HepG2 (cell line): ENCODE measurements around the gene GPATCH3. TPM values are rescaled to one million over a fixed set of nuclear protein-coding genes. Genes with fewer than 3 reads are reported as not detected.

ENCODE experiments used
- AGO2 ChIP-seq: fragments of 200-400 bp; formaldehyde crosslinking; optimal IDR thresholded peaks from 2 replicates; pipeline ENCODE3; 2017; ENCODE audit warnings: mild to moderate bottlenecking, low read depth, low read length, moderate library complexity
- GTF2F1 ChIP-seq: fragments of 150-350 bp; IDR thresholded peaks from 2 replicates; pipeline ENCODE4 v1.6.1; 2014; ENCODE audit warnings: low read length
- HES4 ChIP-seq: sonication (generic); formaldehyde crosslinking; IDR thresholded peaks from 2 replicates; pipeline ENCODE4 v1.9.0; 2021; ENCODE audit warnings: mild to moderate bottlenecking, missing genetic modification reagents, borderline replicate concordance
- HHEX ChIP-seq: IDR thresholded peaks from 2 replicates; pipeline ENCODE4 v1.6.1; 2016; ENCODE audit warnings: control low read depth
- ISL2 ChIP-seq: sonication (generic); formaldehyde crosslinking; IDR thresholded peaks from 2 replicates; pipeline ENCODE4 v1.5.0; 2020; ENCODE audit warnings: missing genetic modification reagents
- MZF1 ChIP-seq: sonication (generic); formaldehyde crosslinking; IDR thresholded peaks from 2 replicates; pipeline ENCODE4 v1.8.1; 2023; ENCODE audit warnings: mild to moderate bottlenecking, missing genetic modification reagents, borderline replicate concordance
- POGK ChIP-seq: sonication (generic); formaldehyde crosslinking; conservative IDR thresholded peaks from 2 replicates; pipeline ENCODE4 v1.8.0; 2022; ENCODE audit warnings: mild to moderate bottlenecking, moderate library complexity, missing genetic modification reagents
- TBL1XR1 ChIP-seq: fragments of 150-350 bp; IDR thresholded peaks from 2 replicates; pipeline ENCODE4 v1.6.1; 2014; ENCODE audit warnings: borderline replicate concordance, low read length; ENCODE audit not compliant: partially characterized antibody
- ZFP36L2 ChIP-seq: sonication (generic); formaldehyde crosslinking; IDR thresholded peaks from 2 replicates; pipeline ENCODE4 v1.4.0; 2020; ENCODE audit warnings: missing genetic modification reagents
- ZNF350 ChIP-seq: sonication (generic); formaldehyde crosslinking; IDR thresholded peaks from 2 replicates; pipeline ENCODE4 v1.4.0; 2020; ENCODE audit warnings: mild to moderate bottlenecking, low read depth, missing genetic modification reagents, borderline replicate concordance
- ZNF543 ChIP-seq: sonication (generic); formaldehyde crosslinking; IDR thresholded peaks from 2 replicates; pipeline ENCODE4 v1.4.0; 2020; ENCODE audit warnings: mild to moderate bottlenecking, missing genetic modification reagents
- ZNF615 ChIP-seq: sonication (generic); formaldehyde crosslinking; IDR thresholded peaks from 2 replicates; pipeline ENCODE4 v1.5.0; 2020; ENCODE audit warnings: mild to moderate bottlenecking, missing genetic modification reagents, borderline replicate concordance
- ZNF710 ChIP-seq: sonication (generic); formaldehyde crosslinking; IDR thresholded peaks from 2 replicates; pipeline ENCODE4 v1.5.0; 2020; ENCODE audit warnings: mild to moderate bottlenecking, missing genetic modification reagents, borderline replicate concordance
- ZNF775 ChIP-seq: sonication (generic); formaldehyde crosslinking; IDR thresholded peaks from 2 replicates; pipeline ENCODE4 v1.4.0; 2020; ENCODE audit warnings: missing genetic modification reagents, mild to moderate bottlenecking, moderate library complexity, borderline replicate concordance
- ZNF784 ChIP-seq: sonication (generic); formaldehyde crosslinking; IDR thresholded peaks from 2 replicates; pipeline ENCODE4 v1.5.1; 2020; ENCODE audit warnings: missing genetic modification reagents, mild to moderate bottlenecking, borderline replicate concordance
- polyA plus RNA-seq, 8 experiments: library from polyadenylated mRNA; depleted of rRNA in 3 of 8; stranded (reverse) in 7 of 8; unstranded in 1 of 8; fragments of >200 nt; fragmentation: Illumina TruSeq in 4 of 8; extraction: Trizol in 4 of 8; gene quantifications; 2 replicates each; pipeline versions ENCODE4 v1.2.1 to v1.2.3, GENCODE V29; 2011 to 2016; ENCODE audit warnings: low read depth in 4 of 8, missing spikeins in 1 of 8, mixed read lengths in 1 of 8; ENCODE audit not compliant: insufficient read depth in 1 of 8
- total RNA-seq, 5 experiments: library from RNA; depleted of rRNA; stranded (reverse); fragments of >200 nt; fragmentation: Illumina TruSeq; extraction: Trizol; gene quantifications; 2 replicates each; pipeline ENCODE4 v1.2.3, GENCODE V29; 2016; ENCODE audit warnings: low read depth in 1 of 5
- TF ChIP-seq, protein P1 (sequence below): IDR thresholded peaks from 2 replicates; pipeline ENCODE4 v1.6.1; 2016; ENCODE audit warnings: low read depth, control low read depth
- TF ChIP-seq, protein P2 (sequence below): sonication (generic); formaldehyde crosslinking; IDR thresholded peaks from 2 replicates; pipeline ENCODE4 v1.4.0; 2020; ENCODE audit warnings: missing genetic modification reagents, mild to moderate bottlenecking, borderline replicate concordance
- TF ChIP-seq, protein P3 (sequence below): IDR thresholded peaks from 2 replicates; pipeline ENCODE4 v1.6.1; 2016; ENCODE audit warnings: low read depth

The GPATCH3 gene
- total and polyA plus RNA-seq, 2 of the 13 experiments (the other 11 are each of a cell fraction or from before 2014, with no cell fraction given): 8.3 to 11.0 TPM

DNA sequence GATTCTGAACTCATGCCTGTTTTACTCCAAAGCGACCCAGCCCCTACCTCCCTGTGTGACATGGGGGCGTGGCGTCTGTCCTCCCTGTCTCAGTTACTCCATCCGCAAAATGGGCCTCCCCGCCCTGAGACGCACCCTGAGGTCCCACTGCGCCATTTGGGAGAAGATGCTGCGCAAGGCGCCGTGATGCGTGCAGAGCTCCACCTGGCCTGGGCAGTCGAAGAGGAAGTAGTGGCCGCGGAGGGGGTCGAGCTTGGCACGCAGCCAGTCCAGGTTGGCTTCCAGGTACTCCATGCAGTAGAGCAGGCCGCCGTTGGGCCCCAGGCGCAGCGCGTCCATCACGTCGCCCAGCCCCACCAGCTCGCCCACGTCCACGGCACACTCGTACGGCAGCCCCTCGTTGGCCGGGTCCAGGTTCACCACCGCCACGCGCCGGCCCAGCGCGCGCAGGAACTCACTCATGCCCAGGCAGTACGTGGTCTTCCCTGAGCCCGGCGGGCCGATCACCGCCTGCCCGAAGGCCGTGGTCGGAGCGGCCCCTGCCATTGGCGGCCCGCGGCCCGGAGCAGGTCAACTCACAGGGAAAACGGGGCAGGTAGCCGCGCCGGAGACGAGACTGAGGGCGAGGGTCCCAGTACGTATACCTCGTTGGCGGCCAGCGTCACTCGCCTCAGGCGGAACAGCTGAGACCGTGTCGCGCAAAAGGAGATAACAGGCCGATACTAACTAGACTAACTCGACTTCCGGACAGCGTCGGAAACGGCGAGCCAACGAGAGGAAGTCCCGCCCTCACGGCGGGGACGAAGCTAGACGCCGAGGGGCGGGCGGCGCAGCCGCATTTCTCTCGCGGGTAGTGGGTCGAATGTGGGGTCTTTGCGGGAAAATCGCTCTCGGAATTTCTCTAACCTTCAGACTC lies 10.5 kb downstream of the GPATCH3 start, which contains the start of gene GPN2 (continued):
- TF ChIP-seq, protein P1, sequence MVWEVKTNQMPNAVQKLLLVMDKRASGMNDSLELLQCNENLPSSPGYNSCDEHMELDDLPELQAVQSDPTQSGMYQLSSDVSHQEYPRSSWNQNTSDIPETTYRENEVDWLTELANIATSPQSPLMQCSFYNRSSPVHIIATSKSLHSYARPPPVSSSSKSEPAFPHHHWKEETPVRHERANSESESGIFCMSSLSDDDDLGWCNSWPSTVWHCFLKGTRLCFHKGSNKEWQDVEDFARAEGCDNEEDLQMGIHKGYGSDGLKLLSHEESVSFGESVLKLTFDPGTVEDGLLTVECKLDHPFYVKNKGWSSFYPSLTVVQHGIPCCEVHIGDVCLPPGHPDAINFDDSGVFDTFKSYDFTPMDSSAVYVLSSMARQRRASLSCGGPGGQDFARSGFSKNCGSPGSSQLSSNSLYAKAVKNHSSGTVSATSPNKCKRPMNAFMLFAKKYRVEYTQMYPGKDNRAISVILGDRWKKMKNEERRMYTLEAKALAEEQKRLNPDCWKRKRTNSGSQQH (CRISPR knock-in tag): peak; percentile 38; the same call in 1 of the 2 replicates
- TF ChIP-seq MZF1 (CRISPR knock-in tag): no peak
- TF ChIP-seq ZNF543 (CRISPR knock-in tag): peak; percentile 83
- TF ChIP-seq POGK: peak; percentile 75; the same call in 1 of the 2 replicates
- no peak for TF ChIP-seq HHEX
- TF ChIP-seq, protein P2, sequence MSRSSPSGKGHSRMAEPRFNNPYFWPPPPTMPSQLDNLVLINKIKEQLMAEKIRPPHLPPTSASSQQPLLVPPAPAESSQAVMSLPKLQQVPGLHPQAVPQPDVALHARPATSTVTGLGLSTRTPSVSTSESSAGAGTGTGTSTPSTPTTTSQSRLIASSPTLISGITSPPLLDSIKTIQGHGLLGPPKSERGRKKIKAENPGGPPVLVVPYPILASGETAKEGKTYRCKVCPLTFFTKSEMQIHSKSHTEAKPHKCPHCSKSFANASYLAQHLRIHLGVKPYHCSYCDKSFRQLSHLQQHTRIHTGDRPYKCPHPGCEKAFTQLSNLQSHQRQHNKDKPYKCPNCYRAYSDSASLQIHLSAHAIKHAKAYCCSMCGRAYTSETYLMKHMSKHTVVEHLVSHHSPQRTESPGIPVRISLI (CRISPR knock-in tag): peak; percentile 64
- TF ChIP-seq TBL1XR1: no peak
- TF ChIP-seq AGO2: peak; percentile 100
- no peak for TF ChIP-seq GTF2F1
- no peak; the same call in 1 of the 2 replicates for TF ChIP-seq ISL2 (CRISPR knock-in tag)
- 0 out of 2 replicates have a peak, but pooled peaks have one; percentile 48 for TF ChIP-seq ZNF615 (CRISPR knock-in tag)
- TF ChIP-seq ZNF350 (CRISPR knock-in tag): peak; percentile 94
- 0 out of 2 replicates have a peak, but pooled peaks have one; percentile 23 for TF ChIP-seq ZNF710 (CRISPR knock-in tag)
- 0 out of 2 replicates have a peak, but pooled peaks have one; percentile 64 for TF ChIP-seq ZNF775
- TF ChIP-seq, protein P3, sequence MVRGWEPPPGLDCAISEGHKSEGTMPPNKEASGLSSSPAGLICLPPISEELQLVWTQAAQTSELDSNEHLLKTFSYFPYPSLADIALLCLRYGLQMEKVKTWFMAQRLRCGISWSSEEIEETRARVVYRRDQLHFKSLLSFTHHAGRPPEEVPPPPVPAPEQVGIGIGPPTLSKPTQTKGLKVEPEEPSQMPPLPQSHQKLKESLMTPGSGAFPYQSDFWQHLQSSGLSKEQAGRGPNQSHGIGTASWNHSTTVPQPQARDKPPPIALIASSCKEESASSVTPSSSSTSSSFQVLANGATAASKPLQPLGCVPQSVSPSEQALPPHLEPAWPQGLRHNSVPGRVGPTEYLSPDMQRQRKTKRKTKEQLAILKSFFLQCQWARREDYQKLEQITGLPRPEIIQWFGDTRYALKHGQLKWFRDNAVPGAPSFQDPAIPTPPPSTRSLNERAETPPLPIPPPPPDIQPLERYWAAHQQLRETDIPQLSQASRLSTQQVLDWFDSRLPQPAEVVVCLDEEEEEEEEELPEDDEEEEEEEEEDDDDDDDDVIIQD (CRISPR knock-in tag): no peak
- TF ChIP-seq ZNF784 (CRISPR knock-in tag): no peak
- TF ChIP-seq ZFP36L2: 0 out of 2 replicates have a peak, but pooled peaks have one; percentile 80
- no peak; the same call in 1 of the 2 replicates for TF ChIP-seq HES4 (CRISPR knock-in tag)
